ENCODE data around the gene SRL.
A peak's percentile ranks its signal among the peaks of the same experiment; 100 is the strongest.

Gene SRL

DNA sequence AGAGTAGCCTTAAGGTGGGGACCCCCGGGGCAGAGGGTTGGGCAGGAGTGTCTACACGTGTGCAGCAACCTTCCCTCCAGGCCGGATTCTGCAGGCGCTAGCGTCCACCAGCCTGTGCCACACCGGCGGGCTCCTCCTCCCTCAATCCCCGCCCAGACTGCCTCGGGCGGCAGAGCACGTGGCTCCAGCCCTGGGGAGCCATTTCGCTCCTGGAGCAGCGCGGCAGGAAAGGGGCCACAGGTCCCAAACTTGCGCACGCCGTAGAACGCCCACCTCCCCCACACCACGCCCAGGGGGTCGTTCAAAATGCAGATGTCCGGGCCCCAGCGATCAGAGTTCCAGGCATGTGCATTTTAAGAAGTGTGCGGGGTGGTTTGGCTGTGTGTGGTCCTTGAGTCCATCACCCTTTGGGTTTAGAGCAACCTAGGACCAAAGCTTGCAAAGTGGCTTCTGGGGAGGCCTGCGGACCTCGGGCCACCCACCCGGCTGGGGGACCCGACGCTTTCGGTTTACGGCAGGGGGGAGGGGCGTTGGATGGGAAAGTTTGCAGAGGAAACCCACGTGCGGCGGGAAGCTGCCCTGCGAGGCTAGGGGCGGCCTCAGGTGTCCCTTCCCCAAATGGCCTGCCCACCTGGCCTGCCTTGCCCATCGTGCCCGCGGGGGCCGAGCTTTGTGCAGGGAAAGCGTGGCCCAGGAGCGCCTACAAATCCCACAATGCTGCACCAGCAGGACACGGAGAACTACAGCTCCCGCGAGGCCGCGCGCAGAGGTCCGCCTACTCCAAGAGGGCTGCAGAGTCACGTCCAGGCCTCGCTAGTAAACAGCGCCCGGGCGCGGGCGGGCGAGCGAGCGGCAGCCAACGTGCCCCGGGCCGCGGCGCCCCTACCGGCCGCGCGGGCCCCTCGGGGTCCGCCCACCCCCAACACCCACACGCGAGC is 29.6 kb upstream of the SRL start:
- peaks cover 46% of the 10 kb centered on the region for H3K36me3 ChIP-seq (ENCODE audit: control insufficient read depth, low read length)
- H3K4me3 ChIP-seq (ENCODE audit: low read length): peak overlapping the region; percentile 99
- H3K9me2 ChIP-seq (replicated peaks; ENCODE audit: control insufficient read depth, low read length): no peaks in the 10 kb centered on the region
- H3K27ac ChIP-seq (ENCODE audit: low read depth, low read length): peak overlapping the region; percentile 91
- peaks cover 67% of the 10 kb centered on the region for H3K79me2 ChIP-seq (ENCODE audit: control insufficient read depth, low read length)
- peaks cover 24% of the 10 kb centered on the region for H3K4me1 ChIP-seq (ENCODE audit: control insufficient read depth, low read length)
- H3F3A ChIP-seq (ENCODE audit: control insufficient read depth, insufficient read depth): peaks cover 10% of the 10 kb centered on the region
- peaks cover 7% of the 10 kb centered on the region; the same call in 1 of the 2 replicates for H4K20me1 ChIP-seq (ENCODE audit: control insufficient read depth, insufficient read depth, low read depth, low read length)
- H3K4me2 ChIP-seq (ENCODE audit: low read length): peak overlapping the region; percentile 100
- no peaks in the 10 kb centered on the region for H3K27me3 ChIP-seq (ENCODE audit: control insufficient read depth, low read length)
- no peaks in the 10 kb centered on the region for H3K9me3 ChIP-seq (ENCODE audit: control insufficient read depth, insufficient read depth, low read length)
- TF ChIP-seq EZH2phosphoT487 (IDR thresholded peaks at IDR 0.05; ENCODE audit: borderline replicate concordance, low read length): no peak
- TF ChIP-seq, protein P1, sequence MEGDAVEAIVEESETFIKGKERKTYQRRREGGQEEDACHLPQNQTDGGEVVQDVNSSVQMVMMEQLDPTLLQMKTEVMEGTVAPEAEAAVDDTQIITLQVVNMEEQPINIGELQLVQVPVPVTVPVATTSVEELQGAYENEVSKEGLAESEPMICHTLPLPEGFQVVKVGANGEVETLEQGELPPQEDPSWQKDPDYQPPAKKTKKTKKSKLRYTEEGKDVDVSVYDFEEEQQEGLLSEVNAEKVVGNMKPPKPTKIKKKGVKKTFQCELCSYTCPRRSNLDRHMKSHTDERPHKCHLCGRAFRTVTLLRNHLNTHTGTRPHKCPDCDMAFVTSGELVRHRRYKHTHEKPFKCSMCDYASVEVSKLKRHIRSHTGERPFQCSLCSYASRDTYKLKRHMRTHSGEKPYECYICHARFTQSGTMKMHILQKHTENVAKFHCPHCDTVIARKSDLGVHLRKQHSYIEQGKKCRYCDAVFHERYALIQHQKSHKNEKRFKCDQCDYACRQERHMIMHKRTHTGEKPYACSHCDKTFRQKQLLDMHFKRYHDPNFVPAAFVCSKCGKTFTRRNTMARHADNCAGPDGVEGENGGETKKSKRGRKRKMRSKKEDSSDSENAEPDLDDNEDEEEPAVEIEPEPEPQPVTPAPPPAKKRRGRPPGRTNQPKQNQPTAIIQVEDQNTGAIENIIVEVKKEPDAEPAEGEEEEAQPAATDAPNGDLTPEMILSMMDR (IDR thresholded peaks at IDR 0.05; ENCODE audit: low read depth, low read length, poor library complexity, severe bottlenecking): peak; percentile 9

GRCh38 chr16:4270595-4270994 is 28.7 kb upstream of the SRL start:
- Histone ChIP-seq H3K27me3 (ENCODE audit: control insufficient read depth, low read length) (no peaks in the 10 kb centered on the region), H3K79me2 (ENCODE audit: control insufficient read depth, low read length) (peaks cover 75% of the 10 kb centered on the region), H4K20me1 (ENCODE audit: control insufficient read depth, insufficient read depth, low read depth, low read length) (peaks cover 7% of the 10 kb centered on the region; the same call in 1 of the 2 replicates), H3K36me3 (ENCODE audit: control insufficient read depth, low read length) (peaks cover 54% of the 10 kb centered on the region), H3F3A (ENCODE audit: control insufficient read depth, insufficient read depth) (peaks cover 10% of the 10 kb centered on the region), H3K9me3 (ENCODE audit: control insufficient read depth, insufficient read depth, low read length) (no peaks in the 10 kb centered on the region), H3K4me2 (ENCODE audit: low read length) (peak overlapping the region; percentile 100), H3K4me3 (ENCODE audit: low read length) (peak overlapping the region; percentile 99), H3K9me2 (replicated peaks; ENCODE audit: control insufficient read depth, low read length) (no peaks in the 10 kb centered on the region), H3K27ac (ENCODE audit: low read depth, low read length) (peak overlapping the region; percentile 91), H3K4me1 (ENCODE audit: control insufficient read depth, low read length) (peaks cover 24% of the 10 kb centered on the region)
- TF ChIP-seq, protein P1 (IDR thresholded peaks at IDR 0.05; ENCODE audit: low read depth, low read length, poor library complexity, severe bottlenecking): no peak
- no peak for TF ChIP-seq EZH2phosphoT487 (IDR thresholded peaks at IDR 0.05; ENCODE audit: borderline replicate concordance, low read length)

DNA sequence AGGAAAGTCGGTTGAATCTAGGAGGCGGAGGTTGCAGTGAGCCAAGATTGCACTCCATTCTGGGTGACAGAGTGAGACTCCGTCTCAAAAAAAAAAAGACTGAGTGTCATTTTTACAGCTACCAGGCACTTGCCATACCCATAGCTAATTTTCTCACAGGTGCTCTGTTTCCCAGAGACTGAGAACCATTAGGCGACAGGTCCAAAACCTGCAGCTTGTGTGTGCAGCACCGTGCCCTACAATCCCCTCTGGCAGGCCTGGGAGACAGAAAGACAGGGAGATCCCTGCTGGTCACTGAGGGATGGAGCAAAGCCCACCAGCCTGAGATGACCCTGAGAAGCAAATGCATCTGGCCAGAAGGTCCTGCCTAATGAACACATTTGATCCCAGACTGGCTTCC is 28.2 kb upstream of the SRL start:
- no peaks in the 10 kb centered on the region for H3K9me3 ChIP-seq (ENCODE audit: control insufficient read depth, insufficient read depth, low read length)
- H3K79me2 ChIP-seq (ENCODE audit: control insufficient read depth, low read length): peaks cover 79% of the 10 kb centered on the region
- H3K4me2 ChIP-seq (ENCODE audit: low read length): peak overlapping the region; percentile 100
- peak overlapping the region; percentile 99 for H3K4me3 ChIP-seq (ENCODE audit: low read length)
- H3K27me3 ChIP-seq (ENCODE audit: control insufficient read depth, low read length): no peaks in the 10 kb centered on the region
- TF ChIP-seq EZH2phosphoT487 (IDR thresholded peaks at IDR 0.05; ENCODE audit: borderline replicate concordance, low read length): no peak
- TF ChIP-seq, protein P1 (IDR thresholded peaks at IDR 0.05; ENCODE audit: low read depth, low read length, poor library complexity, severe bottlenecking): no peak
- H3K4me1 ChIP-seq (ENCODE audit: control insufficient read depth, low read length): peaks cover 24% of the 10 kb centered on the region
- H3K36me3 ChIP-seq (ENCODE audit: control insufficient read depth, low read length): peaks cover 57% of the 10 kb centered on the region
- peaks cover 7% of the 10 kb centered on the region; the same call in 1 of the 2 replicates for H4K20me1 ChIP-seq (ENCODE audit: control insufficient read depth, insufficient read depth, low read depth, low read length)
- no peak overlapping the region for H3K27ac ChIP-seq (ENCODE audit: low read depth, low read length)
- peaks cover 10% of the 10 kb centered on the region for H3F3A ChIP-seq (ENCODE audit: control insufficient read depth, insufficient read depth)
- no peaks in the 10 kb centered on the region for H3K9me2 ChIP-seq (replicated peaks; ENCODE audit: control insufficient read depth, low read length)

All from DOHH2 (cell line).